HL-60 (cell line): ENCODE data around the gene NFIC.

ENCODE experiments used
- DNase-seq, 2 experiments: peaks; one replicate each; pipeline ENCODE4 v3.0.0-alpha.2; 2010 to 2020; ENCODE audit warnings: low read depth in 1 of 2, low spot score in 1 of 2
- H3K27ac ChIP-seq: fragments of 250-450 bp; sonication (Bioruptor Pico); replicated peaks from 2 replicates; pipeline ENCODE4 v1.5.1; 2020; ENCODE audit warnings: mild to moderate bottlenecking, moderate library complexity
- H3K27me3 ChIP-seq: fragments of 250-450 bp; sonication (Bioruptor Pico); 2 replicates; pipeline ENCODE4 v1.5.1; 2021; ENCODE audit warnings: mild to moderate bottlenecking, moderate library complexity; ENCODE audit not compliant: insufficient read depth, poor library complexity, severe bottlenecking
- H3K4me3 ChIP-seq: replicated peaks from 2 replicates; pipeline ENCODE4 v1.5.1; 2011; ENCODE audit warnings: mild to moderate bottlenecking, control low read depth, low read length; ENCODE audit not compliant: insufficient read depth
- GABPA ChIP-seq: IDR thresholded peaks from 2 replicates; pipeline ENCODE4 v1.6.1; 2012; ENCODE audit warnings: low read depth
- POLR2AphosphoS5 ChIP-seq: IDR thresholded peaks from 2 replicates; pipeline ENCODE4 v1.6.1; 2012; ENCODE audit warnings: low read depth
- SPI1 ChIP-seq: IDR thresholded peaks from 2 replicates; pipeline ENCODE4 v1.6.1; 2012; ENCODE audit warnings: low read depth, mild to moderate bottlenecking, borderline replicate concordance
- TF ChIP-seq, protein P1 (sequence below): IDR thresholded peaks from one replicate; pipeline ENCODE4 v1.5.1; 2011; ENCODE audit warnings: low read length, control low read depth, inconsistent platforms; ENCODE audit not compliant: insufficient read depth
- TF ChIP-seq, protein P2 (sequence below): IDR thresholded peaks from 2 replicates; pipeline ENCODE4 v1.6.1; 2012; ENCODE audit warnings: low read depth; ENCODE audit not compliant: insufficient replicate concordance

The NFIC gene

DNA sequence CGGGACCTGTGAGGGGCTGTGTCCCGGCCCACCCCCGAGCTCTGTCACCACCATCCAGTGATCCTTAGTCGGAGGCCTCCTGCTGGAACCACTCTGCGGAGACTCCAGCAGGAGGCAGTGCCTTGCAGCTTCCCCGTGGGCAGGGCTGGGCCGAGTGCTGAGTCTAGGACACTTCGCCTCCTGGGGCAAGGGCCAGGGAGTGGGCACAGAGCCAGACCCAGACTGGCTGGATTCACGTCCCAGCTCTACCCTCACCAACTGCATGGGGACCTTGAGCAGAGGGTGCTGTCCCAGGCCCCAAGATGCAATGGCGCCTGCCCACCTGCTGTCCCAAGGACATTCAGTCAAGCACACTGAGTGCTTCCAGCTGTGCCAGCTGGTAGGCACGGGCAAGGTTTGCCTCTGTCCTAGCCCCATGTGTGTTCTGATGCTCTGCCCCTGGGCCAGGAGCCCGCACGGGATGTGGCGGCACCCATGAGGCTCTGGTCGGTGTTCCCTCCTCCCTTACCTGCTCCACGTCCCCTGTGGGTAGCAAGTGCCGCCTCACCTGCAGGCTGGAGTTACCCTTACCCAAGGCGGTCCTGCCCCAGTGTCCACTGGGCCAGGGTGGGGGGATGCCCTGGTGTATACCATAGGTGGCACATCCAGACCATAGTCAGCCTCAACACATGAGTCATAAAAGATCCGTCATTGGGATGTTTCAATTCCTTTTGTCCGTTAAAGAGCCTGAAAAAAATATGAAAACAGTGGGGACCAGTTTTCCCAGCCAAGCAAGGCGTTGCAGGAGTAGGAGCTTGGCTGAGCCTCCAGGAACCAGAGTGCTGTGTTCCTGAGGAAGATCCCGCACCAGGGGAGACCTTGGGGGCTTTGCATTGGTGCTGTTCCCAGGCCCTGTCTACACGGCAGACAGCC, 147.1 kb downstream of the NFIC start:
- TF ChIP-seq, protein P1, sequence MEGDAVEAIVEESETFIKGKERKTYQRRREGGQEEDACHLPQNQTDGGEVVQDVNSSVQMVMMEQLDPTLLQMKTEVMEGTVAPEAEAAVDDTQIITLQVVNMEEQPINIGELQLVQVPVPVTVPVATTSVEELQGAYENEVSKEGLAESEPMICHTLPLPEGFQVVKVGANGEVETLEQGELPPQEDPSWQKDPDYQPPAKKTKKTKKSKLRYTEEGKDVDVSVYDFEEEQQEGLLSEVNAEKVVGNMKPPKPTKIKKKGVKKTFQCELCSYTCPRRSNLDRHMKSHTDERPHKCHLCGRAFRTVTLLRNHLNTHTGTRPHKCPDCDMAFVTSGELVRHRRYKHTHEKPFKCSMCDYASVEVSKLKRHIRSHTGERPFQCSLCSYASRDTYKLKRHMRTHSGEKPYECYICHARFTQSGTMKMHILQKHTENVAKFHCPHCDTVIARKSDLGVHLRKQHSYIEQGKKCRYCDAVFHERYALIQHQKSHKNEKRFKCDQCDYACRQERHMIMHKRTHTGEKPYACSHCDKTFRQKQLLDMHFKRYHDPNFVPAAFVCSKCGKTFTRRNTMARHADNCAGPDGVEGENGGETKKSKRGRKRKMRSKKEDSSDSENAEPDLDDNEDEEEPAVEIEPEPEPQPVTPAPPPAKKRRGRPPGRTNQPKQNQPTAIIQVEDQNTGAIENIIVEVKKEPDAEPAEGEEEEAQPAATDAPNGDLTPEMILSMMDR: no peak
- TF ChIP-seq POLR2AphosphoS5: no peak
- TF ChIP-seq, protein P2, sequence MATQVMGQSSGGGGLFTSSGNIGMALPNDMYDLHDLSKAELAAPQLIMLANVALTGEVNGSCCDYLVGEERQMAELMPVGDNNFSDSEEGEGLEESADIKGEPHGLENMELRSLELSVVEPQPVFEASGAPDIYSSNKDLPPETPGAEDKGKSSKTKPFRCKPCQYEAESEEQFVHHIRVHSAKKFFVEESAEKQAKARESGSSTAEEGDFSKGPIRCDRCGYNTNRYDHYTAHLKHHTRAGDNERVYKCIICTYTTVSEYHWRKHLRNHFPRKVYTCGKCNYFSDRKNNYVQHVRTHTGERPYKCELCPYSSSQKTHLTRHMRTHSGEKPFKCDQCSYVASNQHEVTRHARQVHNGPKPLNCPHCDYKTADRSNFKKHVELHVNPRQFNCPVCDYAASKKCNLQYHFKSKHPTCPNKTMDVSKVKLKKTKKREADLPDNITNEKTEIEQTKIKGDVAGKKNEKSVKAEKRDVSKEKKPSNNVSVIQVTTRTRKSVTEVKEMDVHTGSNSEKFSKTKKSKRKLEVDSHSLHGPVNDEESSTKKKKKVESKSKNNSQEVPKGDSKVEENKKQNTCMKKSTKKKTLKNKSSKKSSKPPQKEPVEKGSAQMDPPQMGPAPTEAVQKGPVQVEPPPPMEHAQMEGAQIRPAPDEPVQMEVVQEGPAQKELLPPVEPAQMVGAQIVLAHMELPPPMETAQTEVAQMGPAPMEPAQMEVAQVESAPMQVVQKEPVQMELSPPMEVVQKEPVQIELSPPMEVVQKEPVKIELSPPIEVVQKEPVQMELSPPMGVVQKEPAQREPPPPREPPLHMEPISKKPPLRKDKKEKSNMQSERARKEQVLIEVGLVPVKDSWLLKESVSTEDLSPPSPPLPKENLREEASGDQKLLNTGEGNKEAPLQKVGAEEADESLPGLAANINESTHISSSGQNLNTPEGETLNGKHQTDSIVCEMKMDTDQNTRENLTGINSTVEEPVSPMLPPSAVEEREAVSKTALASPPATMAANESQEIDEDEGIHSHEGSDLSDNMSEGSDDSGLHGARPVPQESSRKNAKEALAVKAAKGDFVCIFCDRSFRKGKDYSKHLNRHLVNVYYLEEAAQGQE: no peak
- no peak for TF ChIP-seq GABPA
- TF ChIP-seq SPI1: no peak
- no peak overlapping the region for H3K4me3 ChIP-seq
- no peak overlapping the region for H3K27ac ChIP-seq
- no peaks in the 10 kb centered on the region for H3K27me3 ChIP-seq
- DNase-seq: no peak

DNA sequence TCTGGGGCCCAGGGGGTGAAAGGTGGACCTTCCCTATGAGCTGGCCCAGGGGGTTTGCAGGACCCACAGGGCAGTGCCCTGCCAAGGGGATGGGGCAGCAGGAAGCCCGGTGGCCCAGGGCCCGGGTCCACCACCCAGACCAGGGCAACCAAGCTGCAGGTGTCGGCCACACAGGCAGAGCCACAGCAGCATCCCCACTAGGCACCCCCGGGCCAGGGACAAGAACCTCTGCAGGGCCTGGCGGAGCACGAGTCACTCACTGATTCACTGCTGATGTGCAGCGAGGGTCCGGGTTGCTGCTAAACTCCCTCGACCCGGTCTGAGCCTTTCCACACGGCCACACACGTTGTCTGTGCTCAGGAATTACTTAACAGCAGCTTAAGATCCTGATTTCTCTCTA, 148.5 kb downstream of the NFIC start:
- Histone ChIP-seq H3K27me3 (no peaks in the 10 kb centered on the region), H3K27ac (no peak overlapping the region), H3K4me3 (no peak overlapping the region)
- no peak for DNase-seq
- no peak for TF ChIP-seq SPI1
- TF ChIP-seq, protein P1: no peak
- TF ChIP-seq, protein P2: no peak
- no peak for TF ChIP-seq POLR2AphosphoS5
- TF ChIP-seq GABPA: no peak

DNA sequence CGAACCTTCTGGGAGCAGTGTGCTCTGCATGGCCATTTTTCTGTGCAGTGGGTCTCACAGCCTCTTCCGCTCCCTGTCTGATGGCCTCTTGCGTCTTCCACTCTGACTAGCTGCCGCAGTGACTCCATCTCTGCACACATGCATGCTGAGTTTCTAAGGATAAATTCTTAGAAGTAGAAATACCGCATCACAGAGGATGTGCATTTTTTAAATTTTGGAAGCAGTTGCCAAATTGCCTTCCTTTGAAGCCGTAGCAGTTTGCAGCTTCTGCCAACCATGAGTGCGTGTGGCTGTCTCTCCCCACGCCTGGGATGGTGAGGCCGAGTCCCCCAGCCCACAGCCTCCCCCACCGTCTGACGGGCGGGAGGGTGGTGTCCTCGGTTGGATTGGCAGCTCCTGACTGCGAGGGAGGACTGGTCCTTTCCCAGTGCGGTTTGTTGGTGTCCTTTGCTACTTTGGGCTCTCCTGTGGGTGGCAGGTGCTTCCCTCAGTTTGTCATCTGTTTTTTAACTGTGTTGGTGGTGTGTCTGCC, 149.6 kb downstream of the NFIC start:
- Histone ChIP-seq H3K4me3 (no peak overlapping the region), H3K27ac (no peak overlapping the region), H3K27me3 (no peaks in the 10 kb centered on the region)
- no peak for DNase-seq
- TF ChIP-seq, protein P1: no peak
- TF ChIP-seq SPI1: no peak
